GM21619 (cell line): ENCODE data around the gene NMRAL1.

Experiments
- ATAC-seq: cut with Tn5 transposase; IDR thresholded peaks from one replicate; pipeline ENCODE4 v1.9.1; 2021; ENCODE audit not compliant: unreplicated experiment

NMRAL1 gene

GRCh38 chr16:4467916-4468315, 6.5 kb downstream of the NMRAL1 start:
- ATAC-seq: no peak

GRCh38 chr16:4465977-4466779, 8.2 kb downstream of the NMRAL1 start:
- no peak for ATAC-seq

GRCh38 chr16:4463522-4464163, 10.8 kb downstream of the NMRAL1 start:
- ATAC-seq: no peak

GRCh38 chr16:4461250-4462085, 13.0 kb downstream of the NMRAL1 start:
- no peak for ATAC-seq

- ATAC-seq: no peak
Measured at GRCh38 chr16:4460936-4461249, 13.5 kb downstream of the NMRAL1 start.

- ATAC-seq: no peak
Measured at GRCh38 chr16:4455951-4456350, 18.5 kb downstream of the NMRAL1 start.

- no peak for ATAC-seq
Measured at GRCh38 chr16:4455081-4455480, 19.3 kb downstream of the NMRAL1 start.

GRCh38 chr16:4454623-4455022, 19.8 kb downstream of the NMRAL1 start:
- no peak for ATAC-seq

- ATAC-seq: no peak
Measured at GRCh38 chr16:4452674-4453073, 21.8 kb downstream of the NMRAL1 start.

- no peak for ATAC-seq
Measured at GRCh38 chr16:4450931-4451519, 23.4 kb downstream of the NMRAL1 start.

GRCh38 chr16:4450430-4450829, 24.0 kb downstream of the NMRAL1 start:
- no peak for ATAC-seq

- ATAC-seq: no peak
Measured at GRCh38 chr16:4443986-4444385, 30.4 kb downstream of the NMRAL1 start.

- no peak for ATAC-seq
Measured at GRCh38 chr16:4443271-4443670, 31.2 kb downstream of the NMRAL1 start.

- ATAC-seq: no peak
Measured at GRCh38 chr16:4442371-4442770, 32.1 kb downstream of the NMRAL1 start.

GRCh38 chr16:4437366-4437765, 37.1 kb downstream of the NMRAL1 start:
- no peak for ATAC-seq

- no peak for ATAC-seq
Measured at GRCh38 chr16:4435337-4436067, 38.9 kb downstream of the NMRAL1 start.

- ATAC-seq: no peak
Measured at GRCh38 chr16:4433914-4434787, 40.3 kb downstream of the NMRAL1 start.

GRCh38 chr16:4433228-4433627, 41.2 kb downstream of the NMRAL1 start:
- no peak for ATAC-seq

- no peak for ATAC-seq
Measured at GRCh38 chr16:4431023-4431422, 43.4 kb downstream of the NMRAL1 start.

GRCh38 chr16:4428500-4428899, 45.9 kb downstream of the NMRAL1 start:
- ATAC-seq: no peak
